ENCODE results near the gene CTNND1.
"Not testable (repeated sequence)": the region's sequence is repeated elsewhere in the genome, so short reads cannot be mapped to it uniquely, and the experiment has no call there.

The CTNND1 gene, protein sequence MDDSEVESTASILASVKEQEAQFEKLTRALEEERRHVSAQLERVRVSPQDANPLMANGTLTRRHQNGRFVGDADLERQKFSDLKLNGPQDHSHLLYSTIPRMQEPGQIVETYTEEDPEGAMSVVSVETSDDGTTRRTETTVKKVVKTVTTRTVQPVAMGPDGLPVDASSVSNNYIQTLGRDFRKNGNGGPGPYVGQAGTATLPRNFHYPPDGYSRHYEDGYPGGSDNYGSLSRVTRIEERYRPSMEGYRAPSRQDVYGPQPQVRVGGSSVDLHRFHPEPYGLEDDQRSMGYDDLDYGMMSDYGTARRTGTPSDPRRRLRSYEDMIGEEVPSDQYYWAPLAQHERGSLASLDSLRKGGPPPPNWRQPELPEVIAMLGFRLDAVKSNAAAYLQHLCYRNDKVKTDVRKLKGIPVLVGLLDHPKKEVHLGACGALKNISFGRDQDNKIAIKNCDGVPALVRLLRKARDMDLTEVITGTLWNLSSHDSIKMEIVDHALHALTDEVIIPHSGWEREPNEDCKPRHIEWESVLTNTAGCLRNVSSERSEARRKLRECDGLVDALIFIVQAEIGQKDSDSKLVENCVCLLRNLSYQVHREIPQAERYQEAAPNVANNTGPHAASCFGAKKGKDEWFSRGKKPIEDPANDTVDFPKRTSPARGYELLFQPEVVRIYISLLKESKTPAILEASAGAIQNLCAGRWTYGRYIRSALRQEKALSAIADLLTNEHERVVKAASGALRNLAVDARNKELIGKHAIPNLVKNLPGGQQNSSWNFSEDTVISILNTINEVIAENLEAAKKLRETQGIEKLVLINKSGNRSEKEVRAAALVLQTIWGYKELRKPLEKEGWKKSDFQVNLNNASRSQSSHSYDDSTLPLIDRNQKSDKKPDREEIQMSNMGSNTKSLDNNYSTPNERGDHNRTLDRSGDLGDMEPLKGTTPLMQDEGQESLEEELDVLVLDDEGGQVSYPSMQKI

DNA sequence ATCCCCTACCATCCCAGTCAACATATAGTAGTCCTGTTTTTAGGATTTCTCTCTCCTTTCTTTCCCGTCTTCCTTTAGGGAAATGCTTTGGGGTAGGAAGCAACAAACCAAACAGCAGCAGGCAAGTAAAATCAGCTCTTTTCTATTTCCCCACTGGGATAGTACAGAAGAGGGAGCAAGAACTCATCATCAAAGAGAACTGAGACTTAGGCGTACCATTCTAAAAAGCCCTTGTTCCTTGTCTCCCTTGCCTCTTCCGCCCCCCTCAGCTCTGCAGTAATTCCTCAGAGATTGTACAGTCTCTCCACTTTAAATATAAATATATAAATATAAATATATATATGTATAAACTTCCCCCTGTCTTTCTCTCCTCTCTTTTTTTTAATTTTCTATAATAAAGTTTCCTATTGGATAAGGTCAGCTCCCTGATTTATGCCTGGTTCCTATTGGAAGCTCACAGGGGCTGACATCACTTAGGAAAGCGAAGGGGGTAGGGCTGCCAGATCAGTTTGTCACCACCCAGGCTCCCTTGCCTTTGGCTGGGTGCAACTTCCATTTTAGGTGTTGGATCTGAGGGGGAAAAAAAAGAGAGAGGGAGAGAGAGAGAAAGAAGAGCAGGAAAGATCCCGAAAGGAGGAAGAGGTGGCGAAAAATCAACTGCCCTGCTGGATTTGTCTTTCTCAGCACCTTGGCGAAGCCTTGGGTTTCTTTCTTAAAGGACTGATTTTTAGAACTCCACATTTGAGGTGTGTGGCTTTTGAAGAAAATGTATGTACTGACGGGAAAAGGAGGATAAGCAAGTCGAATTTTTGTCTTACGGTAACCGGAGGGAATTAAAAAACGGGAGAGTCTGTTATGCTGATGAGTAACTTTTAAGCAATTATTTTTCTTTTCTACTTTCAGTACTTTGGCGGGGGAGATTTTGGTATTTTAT is at the start of gene CTNND1:
TSS of gene CTNND1 (plus strand) at position 502 of the 934 bp plus-strand sequence. CDS start 29,677 bp downstream, outside the sequence.
- DNase-seq (ENCODE audit: low read depth in 2 of 2): no peak

DNA sequence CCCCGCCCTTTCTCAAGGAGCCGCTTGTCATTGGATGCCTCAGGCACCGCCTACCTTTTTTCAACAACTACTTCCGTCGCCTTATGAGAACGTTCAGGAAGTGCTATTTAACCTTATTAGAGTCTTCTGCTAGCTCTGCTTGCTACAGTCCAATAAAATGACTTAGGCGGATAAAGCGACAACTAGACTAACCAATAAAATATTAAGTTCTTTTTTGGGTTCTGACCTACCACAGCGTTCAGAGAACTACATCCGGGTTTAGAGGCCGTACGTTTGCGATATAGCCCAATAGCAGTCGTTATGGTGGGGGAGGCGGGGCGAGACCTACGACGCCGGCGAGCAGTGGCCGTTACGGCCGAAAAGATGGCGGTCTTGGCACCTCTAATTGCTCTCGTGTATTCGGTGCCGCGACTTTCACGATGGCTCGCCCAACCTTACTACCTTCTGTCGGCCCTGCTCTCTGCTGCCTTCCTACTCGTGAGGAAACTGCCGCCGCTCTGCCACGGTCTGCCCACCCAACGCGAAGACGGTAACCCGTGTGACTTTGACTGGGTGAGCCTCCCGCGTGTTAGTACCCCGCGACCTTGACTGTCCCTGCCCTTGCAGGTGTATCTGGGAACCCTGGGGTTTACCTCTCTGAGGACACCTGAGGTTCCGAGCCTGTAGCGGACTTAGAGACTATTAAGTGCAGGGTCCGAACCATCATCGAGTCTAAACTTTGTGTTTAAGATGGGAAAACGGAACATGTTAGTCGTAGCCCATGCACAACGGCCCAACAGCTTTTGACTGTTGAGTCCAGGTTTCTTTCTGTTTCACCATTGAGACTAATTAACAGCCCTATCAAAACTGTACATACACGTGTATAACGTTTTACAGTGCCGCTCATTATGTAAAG is 49.1 kb upstream of the CTNND1 start, which contains the start of gene TMX2:
TSS of gene TMX2 (plus strand) at position 338 of the 895 bp plus-strand sequence. CDS start at position 364, 26 bp downstream.
- DNase-seq (ENCODE audit: low read depth in 2 of 2): peak; percentile 79 to 88

DNA sequence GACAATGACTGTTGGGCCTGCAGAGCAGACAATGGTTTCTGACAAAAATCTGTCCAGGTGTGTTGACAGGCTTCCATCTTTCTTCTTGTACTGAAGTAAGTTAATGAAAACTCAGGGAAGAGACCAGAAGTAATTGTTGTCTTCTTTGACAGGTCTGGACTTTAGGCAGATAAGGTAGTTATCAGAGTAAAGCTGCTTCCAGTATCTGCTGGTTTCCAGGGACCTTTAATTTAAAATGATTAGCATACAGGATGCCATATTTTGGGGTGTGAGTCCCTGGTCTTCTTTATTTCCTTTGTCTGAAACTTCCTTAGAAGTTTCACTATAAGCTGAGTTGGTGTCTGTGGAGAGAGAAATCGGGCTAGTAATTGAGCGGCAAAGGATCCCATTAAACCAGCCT is 47.8 kb upstream of the CTNND1 start:
- DNase-seq (ENCODE audit: low read depth in 2 of 2): no peak

DNA sequence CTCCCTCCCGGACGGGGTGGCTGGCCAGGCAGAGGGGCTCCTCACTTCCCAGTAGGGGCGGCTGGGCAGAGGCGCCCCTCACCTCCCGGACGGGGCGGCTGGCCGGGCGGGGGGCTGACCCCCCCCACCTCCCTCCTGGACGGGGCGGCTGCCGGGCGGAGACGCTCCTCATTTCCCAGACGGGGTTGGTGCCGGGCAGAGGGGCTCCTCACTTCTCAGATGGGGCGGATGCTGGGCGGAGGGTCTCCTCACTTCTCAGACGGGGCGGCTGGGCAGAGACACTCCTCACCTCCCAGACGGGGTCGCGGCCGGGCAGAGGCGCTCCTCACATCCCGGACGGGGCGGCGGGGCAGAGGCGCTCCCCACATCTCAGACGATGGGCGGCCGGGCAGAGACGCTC is 44.9 kb upstream of the CTNND1 start:
- not testable (repeated sequence) for DNase-seq (ENCODE audit: low read depth in 2 of 2)

DNA sequence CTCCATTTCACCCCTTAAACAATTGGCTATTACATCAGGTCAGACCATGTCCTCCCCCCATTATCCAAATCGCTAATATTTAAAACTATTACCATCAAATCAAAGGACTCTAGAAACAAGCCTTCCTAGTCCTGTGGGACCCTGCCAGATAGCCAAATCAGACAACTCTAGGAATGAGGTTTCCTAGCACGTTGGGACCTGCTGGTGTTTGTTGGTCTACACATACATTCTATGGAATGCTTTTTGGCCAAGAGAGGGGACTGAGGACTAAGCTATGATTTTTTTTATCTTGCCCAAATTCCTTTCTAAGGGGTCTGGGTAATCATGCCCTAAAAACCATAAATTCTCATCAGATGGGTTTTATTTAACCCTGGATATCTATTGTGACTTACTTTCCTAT is 34.4 kb upstream of the CTNND1 start:
- DNase-seq (ENCODE audit: low read depth in 2 of 2): no peak

DNA sequence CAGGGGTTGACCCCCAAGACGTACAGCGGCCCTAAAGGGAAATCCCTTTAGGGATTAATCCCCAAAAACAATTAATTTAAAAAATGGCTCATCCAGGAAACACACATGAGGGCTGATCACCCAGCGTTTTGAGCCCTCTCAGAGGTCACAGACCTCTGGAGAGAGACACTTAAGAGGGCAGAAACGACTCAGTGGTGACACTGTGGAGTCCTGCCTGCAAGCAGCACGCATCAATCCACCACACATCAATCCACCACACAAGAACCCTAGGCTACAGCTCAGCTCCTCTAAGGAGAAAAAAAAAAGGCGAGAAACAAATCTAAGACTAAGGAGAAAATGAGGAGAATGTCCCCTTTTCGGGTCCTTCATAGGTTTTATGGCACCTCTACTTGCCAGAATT is 32.8 kb upstream of the CTNND1 start:
- no peak for DNase-seq (ENCODE audit: low read depth in 2 of 2)

DNA sequence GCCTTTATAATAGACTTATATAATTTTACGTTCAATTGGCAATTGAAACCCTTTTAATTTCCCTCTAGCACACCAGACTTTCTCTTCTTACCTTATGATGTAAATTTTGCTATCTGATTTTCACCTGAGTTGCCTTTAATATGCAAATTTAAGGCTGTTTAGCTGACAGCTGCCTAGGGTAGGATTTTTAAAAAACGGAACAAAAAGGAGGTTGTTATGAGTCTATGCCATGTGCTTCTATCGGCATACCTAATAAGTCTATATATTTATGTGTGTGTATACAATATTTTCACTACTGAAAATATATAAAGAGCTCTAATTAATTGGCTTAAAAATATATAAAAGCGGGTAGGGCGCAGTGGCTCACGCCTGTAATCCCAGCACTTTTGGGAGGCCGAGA is 32.1 kb upstream of the CTNND1 start:
- DNase-seq (ENCODE audit: low read depth in 2 of 2): no peak

DNA sequence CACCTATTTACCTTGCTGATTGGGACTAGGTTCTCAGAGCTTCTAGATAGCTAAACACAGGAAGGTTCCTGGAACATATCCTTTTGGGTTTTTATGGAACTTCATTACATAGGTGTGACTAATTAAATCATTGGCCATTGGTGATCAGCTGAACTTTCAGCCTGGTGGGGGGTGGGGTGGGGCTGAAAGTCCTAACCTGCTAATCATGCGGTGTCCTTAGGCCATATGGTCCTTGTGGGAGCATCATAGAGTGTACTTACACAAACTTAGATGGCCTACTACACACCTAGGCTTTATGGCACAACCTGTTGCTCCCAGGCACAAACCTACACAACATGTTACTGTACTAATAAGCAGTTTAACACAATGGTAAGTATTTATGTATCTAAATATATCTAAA is 28.9 kb upstream of the CTNND1 start:
- no peak for DNase-seq (ENCODE audit: low read depth in 2 of 2)

DNA sequence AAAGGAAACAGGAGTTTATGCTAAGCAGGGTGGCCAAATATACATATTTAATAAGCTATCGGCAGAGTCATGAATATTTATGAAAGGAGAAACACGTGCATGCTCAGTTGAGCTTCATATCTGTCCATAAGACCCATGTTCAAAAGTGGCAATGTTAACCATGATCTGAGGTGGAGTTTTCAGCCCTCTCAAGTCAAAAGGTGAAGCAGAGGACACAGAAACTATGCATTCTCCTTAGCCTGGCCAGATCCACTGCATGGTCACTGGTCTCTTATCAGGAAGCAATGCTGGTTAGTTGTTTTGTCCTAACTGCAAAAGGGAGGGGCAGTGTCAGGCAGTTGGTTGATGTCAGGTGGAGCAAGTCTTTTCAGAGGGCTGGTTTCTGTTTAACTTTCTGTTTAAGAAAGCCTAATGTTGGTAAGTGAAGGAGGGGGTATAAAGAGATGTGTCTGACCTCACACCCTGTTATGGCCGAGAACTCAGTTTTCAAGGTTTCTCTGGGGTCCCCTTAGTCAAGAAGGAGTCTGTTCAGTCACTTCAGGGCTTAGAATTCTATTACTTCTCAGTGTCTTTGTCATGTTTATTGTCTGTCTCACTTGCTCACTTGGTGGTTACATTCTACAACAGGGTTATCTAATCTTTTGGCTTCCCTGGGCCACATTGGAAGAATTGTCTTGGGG is 25.8 kb upstream of the CTNND1 start:
- DNase-seq (ENCODE audit: low read depth in 2 of 2): no peak

DNA sequence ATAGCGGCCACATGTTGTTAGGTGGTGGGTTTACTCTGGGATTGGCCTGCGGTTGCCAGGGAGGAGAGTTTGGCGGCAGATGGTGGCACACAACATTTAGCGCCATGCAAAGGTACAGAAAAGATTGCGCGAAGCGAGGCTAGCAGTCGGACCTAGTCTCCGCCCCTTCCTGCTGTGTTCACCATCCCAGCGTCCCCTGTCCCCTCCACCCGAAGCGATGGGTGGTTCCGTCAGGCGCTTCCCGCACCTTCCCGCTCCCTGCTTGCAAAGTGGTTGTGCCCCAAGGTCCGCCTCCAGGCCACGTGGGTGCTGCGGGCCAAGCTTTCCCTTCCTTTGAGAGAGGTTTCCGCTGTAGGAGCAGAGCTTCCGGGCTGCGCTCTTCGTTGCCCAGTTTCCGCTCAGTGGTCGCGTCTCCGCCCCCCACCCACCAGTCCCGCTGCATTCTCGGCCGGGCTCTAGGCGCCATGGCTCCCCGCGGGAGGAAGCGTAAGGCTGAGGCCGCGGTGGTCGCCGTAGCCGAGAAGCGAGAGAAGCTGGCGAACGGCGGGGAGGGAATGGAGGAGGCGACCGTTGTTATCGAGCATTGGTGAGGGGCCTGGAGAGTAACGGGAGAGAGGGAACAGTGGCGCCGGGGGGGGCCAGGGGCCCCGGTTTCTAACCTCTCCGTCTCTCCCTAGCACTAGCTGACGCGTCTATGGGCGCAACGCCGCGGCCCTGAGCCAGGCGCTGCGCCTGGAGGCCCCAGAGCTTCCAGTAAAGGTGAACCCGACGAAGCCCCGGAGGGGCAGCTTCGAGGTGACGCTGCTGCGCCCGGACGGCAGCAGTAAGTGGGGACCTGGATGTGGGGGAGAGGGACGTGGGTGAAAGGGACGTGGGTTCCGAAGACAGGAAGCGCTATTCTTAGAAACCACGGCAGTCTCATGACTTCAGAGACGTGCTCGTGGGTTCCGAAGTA is 20.2 kb upstream of the CTNND1 start, which contains the start of gene SELENOH:
TSS of gene SELENOH (plus strand) at position 360 of the 955 bp plus-strand sequence. CDS start at position 465, 105 bp downstream.
- DNase-seq (ENCODE audit: low read depth in 2 of 2): peak; percentile 94 to 96

DNA sequence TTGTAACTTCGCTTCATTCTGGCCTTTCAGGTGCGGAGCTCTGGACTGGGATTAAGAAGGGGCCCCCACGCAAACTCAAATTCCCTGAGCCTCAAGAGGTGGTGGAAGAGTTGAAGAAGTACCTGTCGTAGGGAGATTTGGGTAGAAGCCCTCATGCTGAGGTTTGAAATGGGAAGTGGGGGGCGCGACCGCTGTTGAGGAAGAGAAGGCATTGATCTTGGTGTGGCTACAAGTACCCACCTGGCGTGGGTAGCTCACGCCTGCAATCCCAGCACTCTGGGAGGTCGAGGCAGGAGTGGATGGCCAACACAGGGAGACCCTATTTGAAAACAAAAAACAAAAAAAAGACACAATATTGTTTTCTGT is 19.5 kb upstream of the CTNND1 start:
- DNase-seq (ENCODE audit: low read depth in 2 of 2): no peak

DNA sequence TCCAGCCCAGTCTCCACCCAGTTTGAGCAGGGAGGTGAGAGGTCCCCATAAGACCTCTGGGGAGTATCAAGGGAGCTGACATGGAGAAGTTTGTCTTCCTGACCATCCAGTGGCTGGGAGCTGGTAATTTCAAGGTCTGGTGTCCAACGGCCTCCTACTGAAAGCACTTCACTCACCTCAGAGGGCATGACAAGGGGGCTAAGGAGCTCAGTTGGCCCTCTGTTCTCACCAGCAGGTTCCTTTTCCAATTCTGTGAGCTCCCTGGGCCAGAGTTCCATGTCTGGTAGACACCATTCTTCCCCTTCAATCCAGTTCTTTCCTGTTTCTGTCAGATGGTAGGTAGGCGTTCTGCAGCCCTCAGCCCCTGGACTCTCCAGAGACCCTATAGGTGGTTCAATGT is 17.2 kb upstream of the CTNND1 start:
- DNase-seq (ENCODE audit: low read depth in 2 of 2): no peak

DNA sequence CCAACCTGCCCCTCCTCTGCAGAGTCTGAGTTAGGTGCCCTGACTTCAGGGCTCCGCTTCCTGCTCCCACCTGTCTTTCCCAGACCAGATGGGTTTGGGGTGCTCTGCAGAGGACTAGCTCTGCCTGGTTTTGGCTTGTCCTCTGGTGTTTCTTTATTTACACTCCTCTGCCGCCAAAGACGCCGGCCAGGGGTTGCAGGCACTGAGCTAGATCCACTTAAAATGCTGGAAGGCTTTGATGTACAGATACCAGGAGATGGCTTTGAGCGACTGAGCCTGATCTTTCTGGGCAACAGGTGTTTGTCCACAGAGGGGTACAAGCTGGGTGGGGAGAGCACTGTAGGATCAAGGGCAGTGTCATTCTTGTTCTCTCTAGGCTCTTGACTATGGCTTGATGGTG is 16.4 kb upstream of the CTNND1 start:
- no peak for DNase-seq (ENCODE audit: low read depth in 2 of 2)

DNA sequence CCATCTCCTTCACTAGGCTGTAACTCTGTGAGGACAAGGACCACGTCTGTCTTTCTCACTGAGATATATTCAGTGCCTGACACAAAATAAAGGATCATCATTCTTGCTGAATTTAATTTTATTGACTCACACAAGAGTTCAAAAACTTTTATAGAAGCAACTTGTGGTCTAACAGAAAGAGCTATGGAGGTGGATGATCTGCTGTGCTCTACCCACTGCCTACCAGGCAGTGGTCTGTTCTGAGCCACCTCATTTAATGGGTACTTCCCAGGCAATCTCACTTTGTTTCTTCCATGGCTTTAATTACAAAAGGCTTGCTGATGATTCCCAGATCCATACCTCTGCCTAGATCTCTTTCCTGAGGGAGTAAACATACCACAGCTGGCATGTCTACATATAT is 14.7 kb upstream of the CTNND1 start:
- DNase-seq (ENCODE audit: low read depth in 2 of 2): no peak

DNA sequence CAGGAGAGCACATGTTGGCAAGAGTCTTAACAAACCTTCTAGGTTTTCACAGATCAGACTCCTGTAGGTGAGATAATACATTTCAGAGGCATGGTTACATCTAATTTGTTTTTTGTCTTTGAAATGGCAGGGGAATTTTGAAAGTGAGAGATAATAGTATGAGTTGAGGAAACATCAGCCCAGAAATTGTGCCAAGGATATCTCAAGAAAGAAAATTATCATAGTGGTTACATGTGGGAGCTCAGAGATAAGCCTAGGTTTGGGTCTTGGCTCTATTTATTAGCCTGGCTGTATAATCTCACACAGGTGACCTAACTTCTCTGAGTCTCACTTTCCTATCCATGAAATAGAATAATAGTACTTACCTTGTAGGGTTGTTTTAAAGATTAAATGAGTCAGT is 10.4 kb upstream of the CTNND1 start:
- DNase-seq (ENCODE audit: low read depth in 2 of 2): no peak

DNA sequence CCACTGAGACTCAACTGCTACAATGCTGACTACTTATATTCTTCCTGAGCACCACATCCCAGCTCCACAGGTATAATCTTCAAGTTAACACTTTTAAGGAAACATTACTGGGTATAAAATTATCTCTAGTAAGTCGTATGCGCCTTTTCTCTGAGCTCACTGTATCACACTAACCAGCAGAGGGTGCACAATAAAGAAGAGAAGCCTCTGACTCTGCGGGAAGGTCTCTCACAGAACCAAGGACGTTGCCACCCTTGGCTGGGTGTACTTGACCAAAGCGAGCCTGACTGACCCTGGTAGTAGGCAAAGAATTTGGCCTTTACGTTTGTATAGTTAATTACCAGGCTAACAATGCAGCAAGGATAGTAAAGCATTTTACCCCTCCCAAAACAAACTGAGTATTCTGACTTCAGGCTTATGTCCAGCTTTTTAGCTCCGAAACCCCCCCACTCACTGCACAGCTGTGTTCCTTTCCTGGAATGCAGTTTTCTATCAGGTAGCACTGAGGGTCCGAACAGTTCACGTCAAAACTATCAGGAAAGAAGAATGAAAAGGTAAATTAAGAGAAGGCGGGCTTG is 9.8 kb upstream of the CTNND1 start, which contains the start of gene BTBD18:
TSS of gene BTBD18 (minus strand) at position 144 of the 578 bp plus-strand sequence. CDS start 631 bp downstream, outside the sequence.
- DNase-seq (ENCODE audit: low read depth in 2 of 2): no peak

DNA sequence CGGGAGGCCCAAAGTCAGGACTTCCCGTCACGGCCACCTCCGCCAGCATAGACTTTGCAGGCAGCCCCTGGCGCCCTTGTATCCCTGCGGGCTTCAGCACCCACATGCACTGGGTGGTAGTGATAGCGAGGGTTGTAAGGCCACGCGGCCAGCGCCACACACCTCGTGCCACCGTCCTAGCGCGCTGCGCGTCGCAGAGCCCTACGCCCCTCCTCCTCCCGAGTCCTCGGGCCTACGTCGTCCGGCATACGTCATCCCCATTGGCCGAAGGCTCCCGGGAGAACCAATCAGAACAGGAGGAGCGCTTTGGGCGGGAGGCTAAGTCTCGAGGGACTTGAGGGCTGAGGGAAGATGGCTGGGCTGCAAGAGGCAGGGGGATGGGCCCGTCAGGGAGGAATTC is 8.6 kb upstream of the CTNND1 start:
- no peak for DNase-seq (ENCODE audit: low read depth in 2 of 2)

DNA sequence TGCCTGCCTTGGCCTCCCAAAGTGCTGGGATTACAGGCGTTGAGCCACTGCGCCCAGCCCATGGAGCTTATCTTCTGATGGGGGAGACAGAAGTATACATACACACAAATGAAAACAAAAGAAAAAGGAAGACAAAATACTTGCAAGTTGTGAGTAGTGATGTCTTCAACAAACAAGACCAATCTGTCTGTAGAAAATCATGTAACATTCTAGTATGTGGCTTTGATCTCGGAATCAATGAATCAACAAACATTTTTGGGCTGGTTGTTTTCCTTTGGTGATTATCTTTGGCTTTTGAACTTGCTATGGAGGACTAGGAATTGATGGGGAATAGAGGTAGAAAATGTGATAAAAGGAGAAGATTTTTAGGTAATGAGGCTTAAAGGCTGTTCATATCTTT is 3.4 kb upstream of the CTNND1 start:
- no peak for DNase-seq (ENCODE audit: low read depth in 2 of 2)
